ENCODE data around the gene ITLN2. TPM values are rescaled to one million over a fixed set of nuclear protein-coding genes. Genes with fewer than 3 reads are reported as not detected.
"Not testable (repeated sequence)": the region's sequence is repeated elsewhere in the genome, so short reads cannot be mapped to it uniquely, and the experiment has no call there.

ITLN2 gene
- total RNA-seq, 1 experiment from 2014 or later: not detected

DNA sequence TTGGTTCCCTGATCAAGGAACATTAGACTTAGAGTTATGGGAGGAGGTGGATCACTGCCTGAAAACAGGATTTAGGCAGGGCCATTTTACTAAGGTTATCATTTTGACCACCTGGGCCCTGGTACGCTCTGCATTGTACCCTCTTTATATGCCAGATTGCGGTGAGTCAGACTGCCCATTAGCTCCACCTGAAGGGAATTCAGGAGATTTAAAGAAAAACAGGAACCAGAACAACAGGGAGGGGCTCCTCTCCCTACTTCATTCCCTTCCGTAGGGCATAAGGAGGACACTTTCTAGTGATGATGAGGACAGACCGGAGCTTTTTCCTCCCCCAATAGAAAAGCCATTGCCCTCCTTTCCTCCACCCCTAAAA lies 49.0 kb downstream of the ITLN2 start:
- Mint-ChIP-seq H3K4me1 (ENCODE audit: insufficient read depth, unreplicated experiment) (no peaks in the 10 kb centered on the region), H3K27me3 (ENCODE audit: insufficient read depth, unreplicated experiment) (peaks cover 18% of the 10 kb centered on the region), H3K4me3 (ENCODE audit: unreplicated experiment) (no peak overlapping the region), H3K36me3 (ENCODE audit: insufficient read depth, unreplicated experiment) (no peaks in the 10 kb centered on the region), H3K27ac (ENCODE audit: low read depth, unreplicated experiment) (no peak overlapping the region), H3K9me3 (ENCODE audit: unreplicated experiment) (no peaks in the 10 kb centered on the region)
- intact Hi-C loops (cut with micrococcal nuclease): no loop called here
- POLR2A ChIA-PET: interaction anchor here (0.8 to 1.1 kb wide), 2 partner anchors 11 to 49 kb away, joined by 3 read pairs; no protein-coding TSS in a partner anchor
- no peak for DNase-seq (ENCODE audit: unreplicated experiment)
- no TSS peak for BruUV-seq (replicated peaks)
- TF ChIP-seq, protein P1, sequence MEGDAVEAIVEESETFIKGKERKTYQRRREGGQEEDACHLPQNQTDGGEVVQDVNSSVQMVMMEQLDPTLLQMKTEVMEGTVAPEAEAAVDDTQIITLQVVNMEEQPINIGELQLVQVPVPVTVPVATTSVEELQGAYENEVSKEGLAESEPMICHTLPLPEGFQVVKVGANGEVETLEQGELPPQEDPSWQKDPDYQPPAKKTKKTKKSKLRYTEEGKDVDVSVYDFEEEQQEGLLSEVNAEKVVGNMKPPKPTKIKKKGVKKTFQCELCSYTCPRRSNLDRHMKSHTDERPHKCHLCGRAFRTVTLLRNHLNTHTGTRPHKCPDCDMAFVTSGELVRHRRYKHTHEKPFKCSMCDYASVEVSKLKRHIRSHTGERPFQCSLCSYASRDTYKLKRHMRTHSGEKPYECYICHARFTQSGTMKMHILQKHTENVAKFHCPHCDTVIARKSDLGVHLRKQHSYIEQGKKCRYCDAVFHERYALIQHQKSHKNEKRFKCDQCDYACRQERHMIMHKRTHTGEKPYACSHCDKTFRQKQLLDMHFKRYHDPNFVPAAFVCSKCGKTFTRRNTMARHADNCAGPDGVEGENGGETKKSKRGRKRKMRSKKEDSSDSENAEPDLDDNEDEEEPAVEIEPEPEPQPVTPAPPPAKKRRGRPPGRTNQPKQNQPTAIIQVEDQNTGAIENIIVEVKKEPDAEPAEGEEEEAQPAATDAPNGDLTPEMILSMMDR (IDR thresholded peaks at IDR 0.05; ENCODE audit: unreplicated experiment): no peak
- CTCF ChIA-PET: interaction anchor here (1.3 kb wide), 2 partner anchors 69 to 231 kb away, joined by 3 to 4 read pairs; no protein-coding TSS in a partner anchor

DNA sequence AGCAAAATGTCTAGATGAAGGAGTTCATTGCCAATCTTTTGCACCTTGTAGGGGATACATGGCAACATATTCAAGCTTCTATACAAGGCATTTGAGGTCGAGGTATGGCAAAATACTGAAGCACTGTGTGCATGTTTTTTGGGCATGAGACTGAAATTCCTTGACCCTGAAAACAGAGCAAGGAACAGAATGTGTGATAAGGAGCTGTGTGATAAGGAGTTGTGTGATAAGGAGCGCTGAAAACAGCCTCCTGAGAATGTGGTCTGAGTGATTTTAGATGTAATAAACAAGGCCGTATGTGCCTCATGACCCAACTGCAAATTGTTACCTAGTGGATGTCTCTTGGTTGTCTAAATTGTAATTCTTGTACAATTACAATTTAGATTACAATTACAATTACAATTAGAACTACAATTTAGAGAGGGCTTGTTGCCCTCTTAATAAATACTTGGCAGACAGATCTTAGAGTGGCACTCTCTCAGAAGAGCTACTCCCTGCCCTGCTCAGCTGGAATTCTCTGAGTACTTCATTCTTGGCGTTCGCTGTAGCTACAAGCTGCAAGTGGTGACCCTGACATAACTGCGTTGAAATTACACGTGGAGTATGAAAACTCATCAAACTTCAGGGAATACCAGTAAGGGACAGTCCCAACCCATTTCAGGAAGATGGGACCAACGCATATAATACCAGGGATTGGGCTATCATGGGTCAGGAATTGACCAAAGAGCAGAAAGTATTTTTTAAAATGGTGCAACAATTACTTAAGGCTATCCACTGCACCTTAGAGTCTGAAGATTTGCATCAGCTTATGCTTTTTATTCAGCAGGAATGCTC lies 49.6 kb downstream of the ITLN2 start:
- ChIA-PET CTCF (interaction anchor here (1.0 to 1.3 kb wide), 3 partner anchors 11 to 230 kb away, joined by 3 to 4 read pairs (median 4); no protein-coding TSS in a partner anchor), POLR2A (interaction anchor here (0.8 to 1.1 kb wide), 2 partner anchors 11 to 48 kb away, joined by 3 read pairs; no protein-coding TSS in a partner anchor)
- no peak for DNase-seq (ENCODE audit: unreplicated experiment)
- intact Hi-C loops (cut with micrococcal nuclease): no loop called here
- TF ChIP-seq, protein P1 (IDR thresholded peaks at IDR 0.05; ENCODE audit: unreplicated experiment): no peak
- Mint-ChIP-seq H3K27ac (ENCODE audit: low read depth, unreplicated experiment) (no peak overlapping the region), H3K4me3 (ENCODE audit: unreplicated experiment) (no peak overlapping the region), H3K27me3 (ENCODE audit: insufficient read depth, unreplicated experiment) (peaks cover 24% of the 10 kb centered on the region), H3K4me1 (ENCODE audit: insufficient read depth, unreplicated experiment) (no peaks in the 10 kb centered on the region), H3K9me3 (ENCODE audit: unreplicated experiment) (no peaks in the 10 kb centered on the region), H3K36me3 (ENCODE audit: insufficient read depth, unreplicated experiment) (no peaks in the 10 kb centered on the region)
- BruUV-seq (replicated peaks): no TSS peak

DNA sequence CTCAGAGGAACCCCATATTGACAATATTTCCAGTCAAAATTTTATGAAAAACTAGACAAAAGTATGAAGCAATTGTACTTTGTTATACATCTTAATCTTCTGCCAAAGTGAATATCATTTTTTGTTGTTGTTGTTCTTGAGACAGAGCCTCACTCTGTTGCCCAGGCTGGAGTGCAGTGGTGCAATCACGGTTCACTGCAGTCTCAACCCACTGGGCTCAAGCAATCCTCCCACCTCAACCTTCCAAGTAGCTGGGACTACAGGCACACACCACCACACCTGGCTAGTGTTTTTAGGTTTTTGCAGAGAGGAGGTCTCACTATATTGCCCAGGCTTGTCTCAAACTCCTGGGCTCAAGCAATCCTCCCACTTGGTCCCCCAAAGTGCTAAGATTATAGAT lies 52.4 kb downstream of the ITLN2 start:
- CTCF ChIA-PET: interaction anchor here (0.6 kb wide), 1 partner anchor 13 kb away, joined by 3 read pairs; no protein-coding TSS in a partner anchor
- H3K9me3 Mint-ChIP-seq (ENCODE audit: unreplicated experiment); H3K4me1 Mint-ChIP-seq (ENCODE audit: insufficient read depth, unreplicated experiment); H3K36me3 Mint-ChIP-seq (ENCODE audit: insufficient read depth, unreplicated experiment); H3K27ac Mint-ChIP-seq (ENCODE audit: low read depth, unreplicated experiment); DNase-seq (ENCODE audit: unreplicated experiment); BruUV-seq (replicated peaks); H3K4me3 Mint-ChIP-seq (ENCODE audit: unreplicated experiment); intact Hi-C loops (cut with micrococcal nuclease): not testable (repeated sequence)
- peaks cover 51% of the 10 kb centered on the region for H3K27me3 Mint-ChIP-seq (ENCODE audit: insufficient read depth, unreplicated experiment)
- POLR2A ChIA-PET: interaction anchor here (0.6 kb wide), 1 partner anchor 307 kb away, joined by 3 read pairs; no protein-coding TSS in a partner anchor

DNA sequence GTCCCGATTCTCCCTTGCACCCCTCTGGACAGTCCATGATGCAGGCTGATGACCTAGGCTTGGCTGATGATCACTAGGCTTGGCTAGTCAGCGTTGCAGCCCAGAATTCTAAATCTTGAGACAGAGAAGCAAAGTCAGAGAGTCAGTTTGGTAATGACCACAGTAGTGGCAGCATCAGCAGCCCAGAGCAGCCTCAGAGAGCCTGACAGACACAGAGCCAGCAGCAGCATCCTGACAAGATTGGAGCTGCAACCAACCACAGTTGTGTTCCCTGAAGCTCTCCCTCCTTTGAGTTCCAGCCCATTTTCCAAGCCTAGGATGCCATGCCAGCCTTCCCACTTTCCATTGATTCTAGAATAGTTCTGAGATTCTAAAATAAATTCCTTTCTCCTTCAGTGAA lies 52.8 kb downstream of the ITLN2 start:
- ChIA-PET CTCF (interaction anchor here (0.5 to 0.6 kb wide), 2 partner anchors 12 to 107 kb away, joined by 3 read pairs; no protein-coding TSS in a partner anchor), POLR2A (no interaction called here)
- H3K4me1 Mint-ChIP-seq (ENCODE audit: insufficient read depth, unreplicated experiment): no peaks in the 10 kb centered on the region
- no peak overlapping the region for H3K4me3 Mint-ChIP-seq (ENCODE audit: unreplicated experiment)
- no peaks in the 10 kb centered on the region for H3K36me3 Mint-ChIP-seq (ENCODE audit: insufficient read depth, unreplicated experiment)
- DNase-seq (ENCODE audit: unreplicated experiment): no peak
- TF ChIP-seq, protein P1 (IDR thresholded peaks at IDR 0.05; ENCODE audit: unreplicated experiment): no peak
- no TSS peak for BruUV-seq (replicated peaks)
- H3K27me3 Mint-ChIP-seq (ENCODE audit: insufficient read depth, unreplicated experiment): peaks cover 56% of the 10 kb centered on the region
- H3K9me3 Mint-ChIP-seq (ENCODE audit: unreplicated experiment): no peaks in the 10 kb centered on the region
- no peak overlapping the region for H3K27ac Mint-ChIP-seq (ENCODE audit: low read depth, unreplicated experiment)
- intact Hi-C loops (cut with micrococcal nuclease): no loop called here

DNA sequence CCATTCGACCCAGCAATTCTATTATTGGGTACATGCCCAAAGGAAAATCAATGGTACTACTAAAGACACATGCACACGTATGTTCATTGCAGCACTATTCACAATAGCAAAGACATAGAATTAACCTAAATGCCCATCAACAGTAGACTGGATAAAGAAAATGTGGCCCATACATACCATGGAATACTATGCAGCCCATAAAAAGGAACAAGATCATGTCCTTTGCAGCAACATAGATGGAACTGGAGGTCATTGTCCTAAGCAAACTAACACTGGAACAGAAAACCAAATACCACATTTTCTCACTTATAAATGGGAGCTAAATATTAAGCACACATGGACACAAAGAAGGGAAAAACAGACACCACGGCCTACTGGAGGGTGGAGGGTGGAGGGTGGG lies 53.9 kb downstream of the ITLN2 start:
- H3K36me3 Mint-ChIP-seq (ENCODE audit: insufficient read depth, unreplicated experiment); H3K27ac Mint-ChIP-seq (ENCODE audit: low read depth, unreplicated experiment); H3K9me3 Mint-ChIP-seq (ENCODE audit: unreplicated experiment); BruUV-seq (replicated peaks); DNase-seq (ENCODE audit: unreplicated experiment); intact Hi-C loops (cut with micrococcal nuclease); POLR2A ChIA-PET; H3K4me3 Mint-ChIP-seq (ENCODE audit: unreplicated experiment); H3K4me1 Mint-ChIP-seq (ENCODE audit: insufficient read depth, unreplicated experiment): not testable (repeated sequence)
- peaks cover 66% of the 10 kb centered on the region for H3K27me3 Mint-ChIP-seq (ENCODE audit: insufficient read depth, unreplicated experiment)
- CTCF ChIA-PET: interaction anchor here (0.6 kb wide), 1 partner anchor 228 kb away, joined by 3 read pairs; no protein-coding TSS in a partner anchor

All from MCF 10A (cell line).